HG03064 (cell line): ENCODE results near the gene ATG16L2.

Experiments
- ATAC-seq: cut with Tn5 transposase; IDR thresholded peaks from one replicate; pipeline ENCODE4 v1.9.1; 2021; ENCODE audit warnings: low read depth; ENCODE audit not compliant: unreplicated experiment

ATG16L2 gene

DNA sequence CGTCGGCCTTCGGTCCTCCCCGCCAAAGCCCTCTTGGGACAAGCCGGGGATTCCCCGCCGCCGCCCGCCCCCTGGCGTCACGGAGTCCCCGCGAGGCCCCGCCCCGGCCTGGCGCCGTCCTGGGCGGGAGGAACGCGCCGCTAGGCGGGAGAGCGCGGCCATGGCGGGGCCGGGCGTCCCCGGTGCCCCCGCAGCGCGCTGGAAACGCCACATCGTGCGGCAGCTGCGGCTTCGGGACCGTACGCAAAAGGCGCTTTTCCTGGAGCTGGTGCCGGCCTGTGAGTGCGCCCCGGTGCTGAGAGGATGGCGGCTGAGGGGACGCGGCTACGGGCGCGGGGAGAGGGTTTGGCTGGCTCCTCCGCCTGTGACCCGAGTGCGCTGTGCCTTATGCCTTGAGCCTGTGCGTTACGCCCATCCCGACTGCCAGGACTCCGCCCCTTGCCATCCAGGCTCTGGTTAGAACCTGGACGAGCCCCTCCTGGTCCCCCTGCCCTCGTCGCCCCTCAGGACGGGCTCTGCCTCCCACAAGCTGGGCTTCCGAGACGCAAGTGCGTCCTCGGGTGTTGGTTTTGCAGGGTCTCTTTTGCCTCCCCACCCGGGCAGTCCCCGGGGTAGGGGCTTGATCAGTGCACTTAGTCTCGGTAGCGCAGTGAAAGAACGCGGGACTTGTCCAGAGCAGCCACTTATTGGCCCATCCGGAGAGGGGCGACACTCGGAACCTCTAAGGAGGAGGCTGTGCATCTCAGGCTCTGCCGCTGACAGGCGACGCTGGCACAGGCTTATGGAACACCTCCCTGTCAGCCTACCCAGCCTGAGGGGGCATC, at the start of gene ATG16L2:
TSS of gene ATG16L2 (plus strand) at position 126 of the 824 bp plus-strand sequence. CDS start at position 161, 35 bp downstream.
- ATAC-seq = peak; percentile 53

GRCh38 chr11:72764503-72764902, 49.7 kb upstream of the ATG16L2 start:
- no peak for ATAC-seq

- no peak for ATAC-seq
Observed at GRCh38 chr11:72766152-72766902, 47.9 kb upstream of the ATG16L2 start.

DNA sequence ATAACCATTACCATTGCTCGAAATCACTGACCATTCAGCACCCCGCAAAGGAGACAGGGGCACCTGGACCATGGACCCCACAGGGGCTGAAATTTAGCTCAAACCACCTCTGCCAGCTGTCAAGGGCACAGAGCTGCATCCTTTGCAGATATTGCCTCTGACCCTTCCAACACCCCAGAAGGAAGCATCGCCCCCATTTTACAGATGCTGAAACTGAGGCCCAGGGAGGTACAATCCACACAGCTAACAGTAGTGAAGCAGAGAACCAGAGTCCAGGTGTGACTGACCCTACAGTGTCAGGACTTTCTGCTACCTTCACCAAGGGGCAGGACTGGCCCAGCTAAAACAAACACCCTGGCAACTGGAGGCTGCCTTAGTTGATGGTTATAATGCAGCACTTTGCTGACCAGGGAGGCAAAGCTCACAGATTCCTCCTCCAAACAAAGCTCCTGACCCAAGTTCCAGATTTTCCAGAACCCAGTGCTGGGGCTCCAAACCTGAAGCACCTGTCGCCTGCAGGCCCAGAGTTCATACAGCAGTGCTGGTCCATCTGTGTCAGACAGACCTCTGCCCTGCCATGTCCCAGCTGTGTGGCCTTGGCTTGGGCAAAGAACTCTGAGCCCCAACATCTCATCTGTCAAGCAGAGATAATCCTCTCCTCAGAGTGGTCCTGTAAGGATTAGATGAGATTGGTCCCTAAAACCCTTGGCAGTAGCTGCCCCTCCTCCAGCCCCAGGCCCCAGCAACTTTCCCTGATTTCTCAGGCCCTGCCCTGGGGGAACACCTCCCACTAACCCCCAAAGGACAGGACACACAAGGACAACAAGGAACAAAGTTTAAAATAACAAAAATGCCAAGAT, 46.8 kb upstream of the ATG16L2 start:
- no peak for ATAC-seq

DNA sequence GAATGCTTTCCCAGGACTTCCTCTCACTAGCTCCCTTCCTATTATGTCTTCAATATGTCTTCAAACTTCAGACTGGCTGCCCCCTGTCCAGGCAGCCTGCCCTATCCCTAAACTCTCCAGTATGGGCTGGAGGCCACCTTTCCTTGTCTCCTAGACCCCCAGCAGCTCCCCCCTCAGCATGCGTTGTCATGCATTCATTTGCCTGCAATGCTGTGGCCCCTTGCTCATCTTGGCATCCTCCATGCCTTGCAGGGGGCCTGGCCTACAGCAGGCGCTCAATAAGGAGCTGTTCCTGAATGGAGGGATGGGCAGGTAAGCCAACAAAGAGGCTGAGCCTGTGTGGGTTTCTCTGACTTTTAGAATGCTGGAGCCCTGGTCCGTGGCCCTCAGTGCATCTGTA, 45.6 kb upstream of the ATG16L2 start:
- no peak for ATAC-seq

DNA sequence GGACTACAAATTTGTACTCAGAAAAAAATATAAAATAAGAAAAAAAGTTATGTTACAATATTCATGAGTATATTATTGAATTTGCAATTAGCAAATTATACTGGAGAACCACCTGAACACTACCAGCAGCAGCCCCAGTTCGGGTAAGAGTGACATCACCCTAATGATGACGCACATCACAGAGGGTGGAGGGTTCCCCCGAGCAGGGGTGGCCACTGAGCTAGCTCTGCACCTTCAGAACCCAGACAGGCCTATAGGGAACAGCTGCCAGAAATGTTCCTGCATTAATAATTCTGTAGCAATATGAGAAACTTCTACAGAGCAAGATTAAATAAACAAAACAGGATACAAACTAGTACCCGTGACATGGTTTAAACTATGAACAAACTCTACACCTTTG, 44.5 kb upstream of the ATG16L2 start:
- ATAC-seq = no peak

DNA sequence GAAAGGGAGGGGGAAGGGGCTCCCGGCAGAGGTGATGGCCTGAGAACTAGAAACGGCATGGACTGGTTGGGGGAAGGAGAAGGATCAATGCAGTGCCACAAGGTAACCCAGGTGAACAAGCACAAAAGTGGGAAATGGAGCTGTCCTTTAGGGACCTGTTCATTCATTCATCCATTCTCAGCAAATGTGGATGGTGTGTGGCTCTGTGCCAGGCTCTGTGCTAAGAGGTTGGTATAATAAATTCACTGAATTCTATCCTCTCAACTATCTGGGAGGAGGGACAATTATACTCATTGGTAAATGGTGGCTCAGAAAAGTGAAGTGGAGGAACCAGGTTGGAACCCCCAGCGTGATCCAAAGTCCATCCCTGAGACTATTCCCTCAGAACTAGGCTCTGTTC, 43.4 kb upstream of the ATG16L2 start:
- ATAC-seq = no peak

DNA sequence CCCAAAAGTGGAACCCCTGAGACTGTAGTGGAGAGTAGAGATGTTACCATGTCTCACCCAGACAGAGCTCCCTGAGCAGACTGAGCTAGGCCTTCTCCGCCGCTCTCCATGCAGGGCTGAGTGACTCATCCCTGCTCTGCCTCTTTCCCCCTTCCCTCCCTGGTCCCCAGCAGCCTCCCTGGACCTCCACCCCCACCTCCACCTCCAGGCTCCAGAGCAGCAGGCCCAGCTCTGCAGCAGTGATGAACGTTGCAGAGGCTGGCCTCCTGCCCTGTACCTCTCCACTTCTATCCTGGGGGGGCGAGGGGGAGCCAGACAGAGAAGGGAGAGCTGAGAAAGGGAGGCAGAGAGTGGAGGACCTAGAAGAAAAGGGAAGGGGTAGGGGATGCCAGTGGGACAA, 42.7 kb upstream of the ATG16L2 start:
- ATAC-seq = no peak

DNA sequence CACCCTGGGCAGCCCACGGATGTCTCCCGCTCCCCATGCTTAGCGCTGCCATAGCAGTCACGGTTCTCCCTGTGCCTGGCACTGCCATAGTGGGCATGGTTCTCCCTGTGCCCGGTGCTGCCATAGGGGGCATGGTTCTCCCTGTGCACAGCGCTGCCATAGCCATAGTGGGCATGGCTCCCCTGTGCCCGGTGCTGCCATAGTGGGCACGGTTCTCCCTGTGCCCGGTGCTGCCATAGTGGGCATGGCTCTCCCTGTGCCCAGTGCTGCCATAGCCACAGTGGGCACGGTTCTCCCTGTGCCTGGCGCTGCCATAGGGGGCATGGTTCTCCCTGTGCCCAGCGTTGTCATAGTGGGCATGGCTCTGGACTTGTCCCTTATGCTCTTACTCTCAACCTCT, 42.2 kb upstream of the ATG16L2 start:
- no peak for ATAC-seq

DNA sequence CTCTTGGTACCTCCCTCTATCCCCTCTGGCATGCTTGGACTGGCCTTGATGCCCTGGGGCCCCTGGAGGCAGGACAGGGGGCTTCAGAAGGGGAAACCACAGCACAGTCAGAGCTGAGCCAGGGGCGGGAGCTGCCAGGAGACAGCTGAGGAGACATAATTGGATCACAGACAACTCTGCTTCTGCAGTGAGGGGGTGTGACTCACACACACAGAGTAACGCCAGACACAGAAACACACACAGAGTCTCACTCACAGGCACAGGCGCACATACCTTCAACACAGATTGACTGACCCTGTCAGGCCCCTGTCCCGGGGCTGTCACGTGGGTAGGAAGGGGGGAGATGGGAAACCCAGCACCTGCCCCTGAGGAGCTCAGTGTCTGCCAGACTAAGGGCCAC, 40.9 kb upstream of the ATG16L2 start:
- no peak for ATAC-seq

DNA sequence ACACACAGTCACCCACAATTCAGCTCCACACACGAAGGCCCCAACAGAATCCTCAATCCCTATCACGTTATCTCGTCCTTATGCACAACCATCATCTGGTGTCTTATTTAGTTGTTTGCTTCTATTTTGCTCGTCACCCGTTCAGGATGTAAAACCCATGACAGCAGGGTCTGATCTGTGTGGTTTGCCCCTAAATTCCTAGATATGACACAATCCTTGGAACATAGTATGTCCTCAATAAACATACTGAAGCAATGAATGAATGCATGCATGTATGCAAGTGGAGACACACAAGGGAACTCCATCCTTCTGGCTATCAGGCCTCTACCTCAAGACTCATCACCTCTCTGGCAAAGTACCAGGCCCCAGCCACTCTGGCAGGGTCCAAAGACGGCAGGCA, 40.5 kb upstream of the ATG16L2 start:
- ATAC-seq = no peak

DNA sequence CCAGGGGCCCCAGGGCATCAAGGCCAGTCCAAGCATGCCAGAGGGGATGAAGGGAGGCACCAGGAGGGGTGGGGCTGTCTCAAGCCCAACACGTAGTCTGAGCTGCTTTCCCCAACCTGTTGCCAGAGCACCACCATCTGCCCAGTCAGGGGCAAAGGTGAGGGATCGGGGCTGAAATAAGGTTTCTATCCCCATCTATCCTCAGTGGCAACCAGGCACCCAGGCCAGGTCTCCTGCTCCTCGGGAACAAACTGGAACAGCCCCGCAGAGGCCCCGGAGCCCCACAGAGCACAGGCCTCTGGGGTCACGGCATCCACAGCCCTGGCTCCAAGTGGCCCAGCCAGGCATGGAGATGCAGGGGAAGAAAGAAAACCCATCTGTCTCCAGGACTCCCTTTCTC, 39.7 kb upstream of the ATG16L2 start:
- no peak for ATAC-seq

DNA sequence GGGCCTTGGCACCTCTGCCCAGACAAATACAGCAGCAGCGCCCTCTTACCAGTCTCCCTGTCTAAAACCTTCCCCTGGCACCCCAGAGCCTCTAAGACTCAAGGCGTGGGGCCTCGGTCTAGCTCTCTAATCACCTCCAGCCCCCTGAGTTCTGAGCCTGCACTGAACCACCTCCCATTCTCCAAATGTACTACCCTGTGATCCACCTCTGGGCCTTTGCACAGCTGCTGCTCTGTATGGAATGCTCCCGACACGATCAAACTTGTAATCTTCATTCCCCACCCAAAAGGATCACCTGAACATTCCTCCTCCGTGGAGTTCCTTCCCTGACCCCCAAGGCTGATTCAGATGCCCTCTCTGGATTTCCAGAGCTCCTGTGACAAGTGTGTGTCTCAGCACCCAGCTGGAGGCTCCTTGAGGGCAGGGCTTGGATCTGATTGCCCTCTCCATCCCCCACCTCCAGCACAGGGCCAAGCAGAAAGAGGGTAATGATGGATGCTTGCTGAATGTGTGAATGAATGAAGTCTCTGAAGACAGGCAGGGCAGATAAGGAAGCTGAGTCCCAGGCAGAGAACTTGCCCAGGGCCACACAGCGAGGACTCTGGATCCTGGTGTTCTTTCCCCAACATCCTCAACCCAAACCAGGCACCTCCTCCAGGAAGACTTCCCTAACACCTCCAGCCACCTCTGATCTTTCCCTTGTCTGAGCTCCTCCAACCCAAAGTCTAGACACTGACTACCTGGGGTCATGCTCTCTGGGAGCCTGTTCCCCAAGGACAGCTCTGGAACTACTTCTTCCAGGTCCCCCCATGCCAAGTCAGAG, 38.7 kb upstream of the ATG16L2 start:
- no peak for ATAC-seq

- no peak for ATAC-seq
Observed at GRCh38 chr11:72776117-72776843, 37.9 kb upstream of the ATG16L2 start.

- ATAC-seq = no peak
Observed at GRCh38 chr11:72776844-72777754, 37.1 kb upstream of the ATG16L2 start.

GRCh38 chr11:72777755-72778278, 36.4 kb upstream of the ATG16L2 start:
- ATAC-seq = no peak

GRCh38 chr11:72778535-72779494, 35.4 kb upstream of the ATG16L2 start:
- ATAC-seq = no peak
